Skin epidermis (tissue), 12 donors: ENCODE results near the gene ZNF177.
"Not testable (repeated sequence)": the region's sequence is repeated elsewhere in the genome, so short reads cannot be mapped to it uniquely, and the experiment has no call there.

Experiments
- H3K27ac ChIP-seq, 21 experiments: fragments of 200-600 bp; sonication (generic) in 11 of 21; one replicate each; pipeline ENCODE4 v1.5.0; 2020; ENCODE audit warnings: mild to moderate bottlenecking in 3 of 21, inconsistent platforms in 2 of 21, moderate library complexity in 2 of 21
- H3K4me3 ChIP-seq, 7 experiments: fragments of 200-600 bp; sonication (generic) in 2 of 7; one replicate each; pipeline ENCODE4 v1.5.0; 2020; ENCODE audit warnings: inconsistent platforms in 2 of 7, mild to moderate bottlenecking in 2 of 7, moderate library complexity in 1 of 7

The ZNF177 gene

DNA sequence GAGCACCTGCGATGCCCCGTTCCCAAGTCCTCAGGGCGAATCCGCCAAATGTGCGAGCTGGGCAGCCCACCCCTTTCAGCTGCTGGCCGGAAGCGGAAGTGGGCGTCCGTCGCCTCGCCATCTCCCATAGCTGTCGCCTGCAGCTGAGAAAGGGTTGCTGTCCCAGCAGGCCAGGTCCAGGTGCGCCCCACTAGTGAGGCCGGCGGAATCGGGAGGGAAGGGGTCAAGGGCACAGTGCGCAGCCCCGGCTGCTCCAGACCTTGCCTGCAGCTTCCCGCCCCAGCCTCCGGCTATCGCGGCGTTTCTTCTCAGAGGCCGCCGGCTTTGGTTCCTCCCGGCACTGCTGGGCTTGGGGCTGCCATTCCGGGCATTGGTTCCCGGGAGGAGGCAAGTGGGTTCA is at the start of gene ZNF177:
Gene ZNF177 (plus strand): TSS at position 109 of the 400 bp plus-strand sequence. CDS start 15,299 bp downstream, outside the sequence.
- Histone ChIP-seq H3K27ac (no peak within 1 kb of the TSS), H3K4me3 (no peak within 1 kb of the TSS)

- no peak overlapping the region for H3K4me3 ChIP-seq
- no peak overlapping the region for H3K27ac ChIP-seq
These were observed 49.1 kb upstream of the ZNF177 start for GRCh38 chr19:9313756-9314155.

DNA sequence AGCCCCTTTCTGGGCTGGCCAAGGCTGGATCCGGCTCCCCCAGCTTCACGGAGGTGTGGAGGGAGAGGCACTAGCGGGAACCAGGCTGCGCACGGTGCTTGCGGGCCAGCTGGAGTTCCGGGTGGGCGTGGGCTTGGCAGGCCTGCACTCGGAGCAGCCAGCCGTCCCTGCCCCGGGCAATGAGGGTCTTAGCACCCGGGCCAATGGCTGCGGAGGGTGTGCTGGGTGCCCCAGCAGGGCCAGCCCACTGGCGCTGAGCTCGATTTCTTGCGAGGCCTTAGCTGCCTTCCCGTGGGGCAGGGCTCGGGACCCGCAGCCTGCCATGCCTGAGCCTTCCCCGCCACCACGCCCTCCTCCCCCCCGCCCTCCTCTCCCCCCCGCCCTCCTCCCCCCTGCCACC is 41.5 kb upstream of the ZNF177 start:
- no peak overlapping the region for H3K4me3 ChIP-seq

DNA sequence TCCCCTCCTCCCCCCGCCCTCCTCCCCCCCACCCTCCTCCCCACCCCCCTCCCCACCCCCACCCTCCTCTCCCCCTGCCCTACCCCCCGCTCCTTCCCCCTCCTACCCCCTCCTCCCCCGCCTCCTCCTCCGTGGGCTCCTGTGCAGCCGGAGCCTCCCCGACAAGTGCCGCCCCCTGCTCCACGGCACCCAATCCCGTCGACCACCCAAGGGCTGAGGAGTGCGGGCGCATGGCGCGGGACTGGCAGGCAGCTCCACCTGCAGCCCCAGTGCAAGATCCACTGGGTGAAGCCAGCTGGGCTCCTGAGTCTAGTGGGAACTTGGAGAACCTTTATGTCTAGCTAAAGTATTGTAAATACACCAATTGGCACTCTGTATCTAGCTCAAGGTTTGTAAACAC is 41.1 kb upstream of the ZNF177 start:
- H3K4me3 ChIP-seq, H3K27ac ChIP-seq: not testable (repeated sequence)

More for the DNA sequence above, 41.5 kb upstream of the ZNF177 start:
- H3K27ac ChIP-seq, result no peak overlapping the region

DNA sequence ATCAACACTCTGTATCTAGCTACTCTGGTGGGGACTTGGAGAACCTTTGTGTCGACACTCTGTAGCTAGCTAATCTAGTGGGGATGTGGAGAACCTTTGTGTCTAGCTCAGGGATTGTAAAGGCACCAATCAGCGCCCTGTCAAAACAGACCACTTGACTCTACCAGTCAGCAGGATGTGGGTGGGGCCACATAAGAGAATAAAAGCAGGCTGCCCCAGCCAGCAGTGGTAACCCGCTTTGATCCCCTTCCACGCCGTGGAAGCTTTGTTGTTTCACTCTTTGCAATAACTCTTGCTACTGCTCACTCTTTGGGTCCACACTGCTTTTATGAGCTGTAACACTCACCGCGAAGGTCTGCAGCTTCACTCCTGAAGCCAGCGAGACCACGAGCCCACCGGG is 40.6 kb upstream of the ZNF177 start:
- H3K27ac ChIP-seq, H3K4me3 ChIP-seq: not testable (repeated sequence)

- H3K27ac ChIP-seq, result peak overlapping the region in 20 of 21 experiments; percentile 37 to 92 (median 86)
- H3K4me3 ChIP-seq, result peak overlapping the region; percentile 57 to 79 (median 68)
These were observed 39.3 kb upstream of the ZNF177 start for GRCh38 chr19:9323557-9323918.

DNA sequence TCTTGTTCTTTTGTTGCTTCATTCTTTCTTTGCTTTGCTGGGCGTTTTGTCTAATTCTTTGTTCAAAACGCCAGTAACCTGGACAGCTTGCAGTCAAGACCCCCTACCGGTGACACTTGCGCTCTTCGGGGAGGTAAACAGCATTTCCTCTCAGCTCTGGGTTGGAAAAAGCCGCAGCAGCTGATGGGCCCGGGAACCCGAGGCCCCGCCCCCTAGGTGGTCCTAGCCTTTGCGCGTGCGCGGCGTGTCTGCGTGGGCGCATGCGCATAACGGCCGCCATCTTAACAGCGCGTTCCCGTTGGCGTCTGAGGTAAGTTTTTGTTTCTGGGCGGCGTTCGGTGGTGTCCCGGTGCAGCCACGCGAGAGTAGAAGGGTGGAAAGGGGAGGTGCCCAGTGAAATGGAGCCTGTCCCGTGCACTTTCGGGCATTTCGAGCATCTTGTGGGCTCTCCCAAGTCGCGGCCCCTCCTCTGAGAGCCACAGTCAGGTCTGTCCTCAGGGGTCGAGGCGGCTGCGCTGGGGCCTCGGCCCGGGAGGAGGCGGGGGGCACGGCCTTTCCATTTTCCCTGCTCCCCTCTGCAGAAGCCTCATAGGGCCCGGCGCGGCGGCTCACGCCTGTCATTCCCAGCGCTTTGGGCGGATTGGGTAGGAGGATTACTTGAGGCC is 38.8 kb upstream of the ZNF177 start, which contains the start of gene ZNF559:
Gene ZNF559 (plus strand): TSS at position 261 of the 665 bp plus-strand sequence. CDS start 14,371 bp downstream, outside the sequence.
- Histone ChIP-seq H3K4me3 (peak within 1 kb of the TSS; percentile 57 to 79 (median 68)), H3K27ac (peak within 1 kb of the TSS in 20 of 21 experiments; percentile 65 to 92 (median 87))

DNA sequence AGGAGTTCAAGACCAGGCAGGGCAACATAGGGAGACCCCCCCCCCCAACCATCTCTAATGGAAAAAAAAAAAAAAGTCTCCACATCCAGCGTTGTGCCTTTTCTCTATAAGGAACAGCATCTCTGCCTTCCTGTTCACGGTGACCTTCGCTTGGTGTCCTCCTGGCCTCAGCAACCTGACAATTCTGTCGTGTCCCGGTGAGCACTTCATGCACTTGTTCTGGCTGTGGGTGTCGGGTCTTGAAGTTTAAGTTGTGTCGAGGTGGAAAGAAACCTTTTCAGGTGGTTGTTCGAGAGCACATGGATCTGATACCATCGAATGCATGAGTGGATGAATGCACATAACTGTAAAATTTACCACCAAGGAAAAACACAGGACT is 38.2 kb upstream of the ZNF177 start:
- H3K4me3 ChIP-seq, result peak overlapping the region; percentile 57 to 79 (median 68)
- peak overlapping the region in 20 of 21 experiments; percentile 65 to 92 (median 87) for H3K27ac ChIP-seq

DNA sequence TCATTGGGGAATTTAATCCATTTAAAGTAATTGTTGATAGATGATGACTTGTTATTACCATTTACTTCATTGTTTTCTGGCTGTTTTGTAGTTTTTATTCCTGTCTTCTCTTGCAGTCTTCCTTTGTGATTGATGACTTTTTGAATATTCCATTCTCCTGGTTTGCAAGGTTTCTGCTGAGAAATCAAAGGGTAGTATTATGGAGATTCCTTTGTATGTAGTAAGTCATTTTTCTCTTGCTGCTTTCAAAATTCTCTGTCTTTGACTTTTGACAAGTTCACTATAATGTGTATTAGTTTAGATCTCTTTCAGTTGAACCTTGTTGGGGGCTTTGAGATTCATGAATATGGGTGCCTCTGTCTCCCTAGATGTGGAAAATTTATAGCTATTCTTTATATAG is 32.8 kb upstream of the ZNF177 start:
- Histone ChIP-seq H3K4me3 (no peak overlapping the region), H3K27ac (no peak overlapping the region)

GRCh38 chr19:9342610-9343304 is 20.1 kb upstream of the ZNF177 start:
- no peak overlapping the region for H3K4me3 ChIP-seq
- no peak overlapping the region for H3K27ac ChIP-seq

- no peak overlapping the region for H3K4me3 ChIP-seq
- H3K27ac ChIP-seq, result no peak overlapping the region
These were observed 17.8 kb upstream of the ZNF177 start for GRCh38 chr19:9345005-9345404.

- no peak overlapping the region for H3K27ac ChIP-seq
- H3K4me3 ChIP-seq, result no peak overlapping the region
These were observed 14.6 kb upstream of the ZNF177 start for GRCh38 chr19:9348253-9348652.

DNA sequence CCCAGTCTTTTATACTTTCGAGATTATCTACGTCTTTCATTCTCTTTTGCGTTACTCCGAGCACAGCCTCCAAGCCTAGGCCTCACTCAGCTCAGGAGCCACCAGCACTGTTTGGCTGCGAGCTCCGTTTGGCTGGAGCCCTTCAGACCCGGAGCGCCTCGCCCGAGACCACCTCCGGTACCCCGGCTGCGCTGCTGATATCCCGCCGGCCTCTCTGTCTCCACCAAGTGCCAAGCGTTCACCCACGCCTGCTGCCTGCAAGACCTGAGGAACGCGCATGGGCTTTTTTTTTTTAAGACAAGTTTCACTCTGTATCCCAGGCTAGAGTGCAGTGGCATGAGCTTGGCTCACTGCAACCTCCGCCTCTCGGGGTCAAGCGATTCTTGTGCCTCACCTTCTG is 14.1 kb upstream of the ZNF177 start:
- H3K27ac ChIP-seq, result no peak overlapping the region
- H3K4me3 ChIP-seq, result no peak overlapping the region

DNA sequence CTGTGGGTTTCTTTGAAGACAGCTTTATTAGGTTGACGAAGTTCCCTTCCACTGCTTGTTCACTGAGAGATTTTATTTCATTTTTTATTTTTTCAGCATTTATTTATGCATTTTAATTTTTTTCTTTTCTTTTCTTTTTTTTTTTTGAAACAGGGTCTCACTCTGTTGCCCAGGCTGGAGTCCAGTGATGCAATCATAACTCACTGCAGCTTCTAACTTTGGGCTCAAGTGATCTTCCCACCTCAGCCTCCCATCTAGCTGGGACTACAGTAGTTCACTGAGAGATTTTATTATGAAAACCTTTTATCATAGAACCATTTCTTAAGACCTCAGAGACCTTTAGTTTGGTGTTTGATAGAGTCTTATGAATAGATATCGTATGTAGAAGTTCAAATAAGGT is 10.3 kb upstream of the ZNF177 start:
- Histone ChIP-seq H3K4me3 (no peak overlapping the region), H3K27ac (no peak overlapping the region)

DNA sequence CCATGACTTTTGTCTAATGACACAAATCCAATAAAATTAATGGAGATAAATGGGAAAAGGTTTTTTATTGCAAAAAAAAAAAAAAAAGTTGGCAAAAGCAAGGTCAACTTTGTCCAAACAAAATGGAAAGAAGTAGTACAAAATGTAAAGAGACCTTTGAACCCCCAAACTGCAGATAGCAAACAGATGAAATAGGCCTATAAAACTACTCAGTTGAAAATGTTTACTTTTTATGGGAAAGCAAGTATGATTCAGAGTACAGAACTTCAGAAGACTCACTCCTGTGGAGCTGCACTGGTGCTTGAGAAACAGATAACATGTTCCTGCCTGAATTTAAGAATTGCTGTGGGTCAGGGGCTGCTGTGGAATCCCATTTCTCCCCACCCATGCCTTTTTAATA is 9.8 kb upstream of the ZNF177 start:
- no peak overlapping the region for H3K27ac ChIP-seq
- H3K4me3 ChIP-seq, result no peak overlapping the region

DNA sequence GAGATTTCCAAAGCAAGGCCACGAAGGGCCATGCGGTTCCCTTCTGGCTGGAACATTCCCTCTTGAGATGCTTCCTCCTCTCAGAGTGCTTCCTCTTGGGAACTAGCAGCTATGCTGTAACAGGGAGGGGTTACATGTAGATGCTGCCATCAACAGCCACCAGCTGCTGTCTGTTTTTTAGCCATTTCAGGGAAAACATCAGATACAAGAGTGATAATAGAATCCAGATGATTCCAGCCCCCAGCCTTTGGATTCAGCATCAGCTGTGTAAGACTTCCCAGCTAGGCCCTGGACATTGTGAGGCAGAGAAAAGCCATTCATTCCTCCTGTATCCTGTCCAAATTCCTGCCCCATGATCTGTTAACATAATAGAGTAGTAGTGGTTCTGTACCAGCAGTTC is 8.2 kb upstream of the ZNF177 start:
- H3K4me3 ChIP-seq, result no peak overlapping the region

DNA sequence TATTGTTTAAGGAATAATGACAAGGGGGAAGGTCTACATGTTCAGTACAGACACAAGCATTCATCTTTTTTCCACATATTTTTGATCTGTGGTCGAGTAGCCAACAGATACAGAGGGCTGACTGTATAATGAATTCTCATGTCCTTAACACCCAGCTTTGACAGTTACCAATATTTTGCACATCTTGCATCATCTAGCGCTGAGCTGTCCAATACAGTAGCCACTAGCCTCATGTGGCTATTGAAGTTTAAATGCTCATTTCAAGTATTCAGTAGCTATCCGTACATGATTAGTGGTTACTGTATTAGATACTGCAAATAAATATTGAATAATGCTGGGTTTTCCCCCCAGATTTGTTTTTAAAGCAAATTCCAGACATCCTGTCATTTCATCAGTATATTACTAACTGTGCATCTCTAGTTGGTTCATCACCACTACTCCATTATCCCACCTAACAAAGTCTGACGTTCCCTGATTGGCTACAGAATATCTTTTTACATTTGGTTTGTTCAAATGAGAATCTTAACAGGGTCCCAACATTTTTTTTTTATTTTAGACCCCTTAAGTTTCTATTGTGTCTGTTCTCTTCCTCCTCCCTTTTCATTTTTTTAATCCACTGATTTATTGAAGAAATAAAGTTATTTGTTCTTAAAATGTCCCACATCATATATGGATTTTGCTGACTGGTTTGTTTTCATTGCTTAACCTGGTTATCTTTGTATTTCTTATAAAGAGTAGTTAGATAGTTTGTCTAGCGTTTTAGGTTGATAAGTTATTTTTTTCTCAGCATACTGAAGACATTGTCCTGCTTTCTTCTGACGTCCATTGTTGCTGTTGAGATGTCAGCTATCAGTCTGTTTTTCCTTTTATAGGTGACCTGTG is 8.2 kb downstream of the ZNF177 start:
- Histone ChIP-seq H3K4me3 (no peak overlapping the region), H3K27ac (no peak overlapping the region)

More for the DNA sequence above, 8.2 kb upstream of the ZNF177 start:
- H3K27ac ChIP-seq, result no peak overlapping the region

- H3K27ac ChIP-seq, result no peak overlapping the region
- no peak overlapping the region for H3K4me3 ChIP-seq
These were observed 18.6 kb downstream of the ZNF177 start for GRCh38 chr19:9381361-9381785.

DNA sequence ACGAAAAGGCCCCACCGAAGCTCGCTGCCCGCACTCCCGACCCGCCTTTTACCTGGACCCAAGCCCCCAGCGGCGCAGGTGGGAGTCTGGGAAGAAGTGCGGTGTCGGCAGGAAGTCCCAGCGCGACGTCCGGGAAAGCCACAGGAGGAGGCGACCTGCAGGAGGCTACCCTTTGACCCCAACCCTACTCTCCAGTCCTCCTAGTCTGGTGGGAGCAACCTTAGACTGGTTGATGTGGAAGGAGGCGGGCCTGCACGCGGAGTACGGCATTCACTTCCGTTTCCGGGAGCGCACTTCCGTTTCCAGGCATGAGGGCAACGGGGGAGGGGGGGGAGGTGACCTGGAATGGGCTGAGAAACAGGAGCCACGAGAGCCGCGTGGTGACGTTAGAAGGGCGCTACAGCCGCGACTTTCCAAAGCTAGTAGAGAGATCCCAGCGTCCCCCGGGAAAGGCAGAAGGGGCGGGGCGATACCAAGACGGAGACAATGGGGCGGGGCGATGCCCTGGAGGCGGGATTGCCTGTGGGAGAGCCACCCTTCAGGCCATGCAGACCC is 44.1 kb downstream of the ZNF177 start:
- Histone ChIP-seq H3K4me3 (peak overlapping the region; percentile 10 to 40 (median 23)), H3K27ac (no peak overlapping the region)

- Histone ChIP-seq H3K27ac (no peak overlapping the region), H3K4me3 (no peak overlapping the region)
These were observed 45.0 kb downstream of the ZNF177 start for GRCh38 chr19:9407827-9408226.
